HG03097 (cell line): ENCODE data around the gene HGD.
"Not testable (repeated sequence)": the region's sequence is repeated elsewhere in the genome, so short reads cannot be mapped to it uniquely, and the experiment has no call there.

Experiments used
- ATAC-seq: cut with Tn5 transposase; IDR thresholded peaks from one replicate; pipeline ENCODE4 v1.9.1; 2021; ENCODE audit not compliant: unreplicated experiment, low FRiP score

The HGD gene

DNA sequence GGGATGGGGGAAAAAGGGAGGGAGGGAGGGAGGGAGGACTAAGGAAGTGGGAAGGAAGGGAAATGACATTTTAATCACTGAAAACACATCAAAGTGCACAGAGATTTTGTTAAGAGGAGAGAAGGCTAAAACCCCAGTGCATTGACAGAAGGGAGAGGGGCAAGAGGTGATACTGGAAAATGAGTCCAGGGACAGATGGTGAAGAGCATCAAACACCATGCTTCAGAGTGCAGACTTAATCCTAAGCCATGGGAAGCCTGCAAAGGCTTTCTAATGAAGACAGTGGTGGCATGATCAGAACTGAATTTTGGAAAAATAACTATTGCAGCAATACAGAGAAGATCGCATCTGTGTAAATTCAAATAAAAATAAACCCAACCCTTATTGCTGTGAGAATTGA, 41.8 kb downstream of the HGD start:
- no peak for ATAC-seq

DNA sequence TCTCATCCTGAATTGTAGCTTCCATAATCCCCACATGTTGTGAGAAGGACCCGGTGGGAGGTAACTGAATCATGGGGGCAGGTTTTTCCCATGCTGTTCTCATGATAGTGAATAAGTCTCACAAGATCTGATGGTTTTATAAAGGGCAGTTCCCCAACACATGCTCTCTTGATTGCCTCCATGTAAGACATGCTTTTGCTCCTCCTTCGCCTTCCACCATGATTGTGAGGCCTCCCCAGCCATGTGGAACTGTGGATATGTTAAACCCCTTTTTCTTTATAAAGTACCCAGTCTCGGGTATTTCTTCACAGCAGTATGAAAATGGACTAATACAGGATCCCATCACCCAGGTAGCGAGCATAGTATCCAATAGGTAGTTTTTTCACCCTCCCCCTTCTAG, 43.2 kb downstream of the HGD start:
- not testable (repeated sequence) for ATAC-seq

DNA sequence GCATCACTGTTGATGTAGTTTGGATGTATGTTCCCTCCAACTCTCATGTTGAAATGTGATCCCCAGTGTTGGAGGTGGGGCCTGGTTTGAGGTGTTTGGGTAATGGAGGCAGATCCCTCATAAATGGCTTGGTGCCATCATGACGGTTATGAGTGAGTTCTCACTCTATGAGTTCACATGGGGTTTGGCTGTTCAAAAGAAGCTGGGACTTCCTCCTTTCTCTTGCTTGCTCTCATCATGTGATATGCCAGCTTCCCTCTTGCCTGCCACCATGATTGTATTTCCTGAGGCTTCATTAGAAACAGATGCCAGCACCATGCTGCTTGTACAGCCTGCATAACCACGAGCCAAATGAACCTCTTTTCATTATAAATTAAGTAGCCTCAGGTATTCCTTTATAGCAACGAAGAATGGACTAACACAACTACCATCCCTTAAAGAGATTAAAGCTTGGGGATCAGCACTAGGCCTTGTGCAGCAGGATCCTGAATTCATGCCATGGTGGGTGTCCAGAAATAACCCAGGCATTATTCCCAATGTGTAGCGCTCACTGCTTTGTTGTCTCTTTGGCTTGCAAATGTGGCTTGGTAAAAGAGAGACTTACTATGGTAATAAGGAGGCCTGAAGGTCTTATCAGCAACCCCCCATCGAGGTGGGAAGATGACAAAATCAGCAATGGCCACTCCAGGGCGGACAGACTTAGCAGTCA, 44.0 kb downstream of the HGD start:
- ATAC-seq = no peak

DNA sequence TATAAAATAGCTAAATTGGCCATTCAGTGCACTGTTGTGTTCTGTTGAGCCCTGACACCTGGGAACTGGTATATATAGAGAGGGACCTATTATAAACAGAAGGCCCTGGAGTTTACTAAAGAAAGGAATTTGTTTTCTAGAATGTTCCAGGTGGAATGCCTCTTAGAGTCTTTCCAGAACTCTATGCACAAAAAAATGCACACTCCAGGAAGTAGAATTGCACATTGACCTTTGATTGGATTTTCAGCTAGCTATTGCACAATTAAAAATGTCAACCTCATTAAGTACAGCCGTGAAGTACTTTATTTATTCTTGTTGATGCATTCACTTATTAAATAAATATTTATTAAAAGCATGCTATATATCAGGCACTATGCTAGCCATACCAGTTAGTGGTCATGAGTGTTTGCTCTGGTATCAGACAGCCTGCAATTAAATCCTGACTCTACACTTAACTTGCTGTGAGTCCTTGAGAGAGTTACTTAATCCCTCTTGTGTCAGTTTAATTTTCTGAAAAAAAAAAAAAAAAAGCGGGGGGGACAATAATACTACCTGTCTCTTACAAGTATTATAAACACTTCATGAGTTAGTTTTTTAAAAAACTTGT, 45.1 kb downstream of the HGD start:
- no peak for ATAC-seq

DNA sequence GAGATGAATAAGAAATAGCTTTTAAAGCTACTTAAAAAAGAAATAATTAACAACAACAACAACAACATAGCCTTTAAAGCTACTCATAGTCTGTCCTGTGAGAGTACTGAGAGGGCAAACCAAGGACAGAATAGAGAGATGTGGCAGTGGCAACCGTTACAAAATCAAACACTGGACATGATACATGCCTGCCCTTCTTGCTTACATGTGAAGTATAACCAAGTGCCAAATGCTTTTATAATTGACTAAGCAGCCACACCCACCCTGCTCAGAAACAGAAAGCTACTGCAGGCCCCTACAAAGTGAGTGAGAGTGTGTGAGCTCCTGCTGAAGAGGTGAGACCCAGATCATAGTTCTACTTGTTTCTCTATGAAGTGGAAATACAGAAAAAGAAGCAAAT, 47.5 kb downstream of the HGD start:
- ATAC-seq = no peak

DNA sequence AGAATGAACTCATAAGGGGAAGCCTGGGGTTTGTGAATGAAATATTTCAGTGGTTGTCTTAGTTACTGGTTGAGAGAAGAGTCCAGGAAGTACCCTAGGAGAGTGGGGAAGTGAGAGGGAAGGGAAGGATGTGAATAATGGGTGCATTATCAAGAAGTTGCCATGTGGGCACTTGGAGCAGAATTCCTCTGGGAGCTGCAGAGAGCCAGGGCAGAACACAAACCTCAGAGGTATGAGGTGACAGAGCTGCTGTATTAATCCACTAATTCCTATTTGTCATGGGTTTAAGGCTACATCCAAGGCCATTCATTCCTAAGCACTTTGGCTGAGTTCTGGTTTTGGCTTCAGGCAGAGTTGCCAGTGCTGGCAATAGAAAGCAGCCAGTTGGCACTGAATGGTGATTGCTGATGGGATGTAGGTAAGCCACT, 56.9 kb downstream of the HGD start:
- ATAC-seq = no peak

DNA sequence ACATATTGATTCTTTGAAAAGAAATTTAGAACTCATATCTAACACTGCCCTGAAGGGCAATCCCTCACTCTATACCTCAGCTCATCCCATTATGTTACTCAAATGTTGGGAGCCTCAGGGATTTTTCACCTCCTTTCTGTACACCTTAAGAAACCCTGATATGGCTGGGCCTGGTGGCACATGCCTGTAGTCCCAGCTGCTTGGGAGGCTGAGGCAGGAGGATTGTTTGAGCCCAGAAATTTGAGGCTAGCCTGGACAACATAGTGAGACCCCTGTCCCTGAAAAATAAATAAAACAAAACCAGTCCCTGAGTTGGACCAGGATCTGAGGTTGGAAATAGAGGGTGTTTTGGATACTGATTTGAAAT, 58.3 kb downstream of the HGD start:
- ATAC-seq = no peak

DNA sequence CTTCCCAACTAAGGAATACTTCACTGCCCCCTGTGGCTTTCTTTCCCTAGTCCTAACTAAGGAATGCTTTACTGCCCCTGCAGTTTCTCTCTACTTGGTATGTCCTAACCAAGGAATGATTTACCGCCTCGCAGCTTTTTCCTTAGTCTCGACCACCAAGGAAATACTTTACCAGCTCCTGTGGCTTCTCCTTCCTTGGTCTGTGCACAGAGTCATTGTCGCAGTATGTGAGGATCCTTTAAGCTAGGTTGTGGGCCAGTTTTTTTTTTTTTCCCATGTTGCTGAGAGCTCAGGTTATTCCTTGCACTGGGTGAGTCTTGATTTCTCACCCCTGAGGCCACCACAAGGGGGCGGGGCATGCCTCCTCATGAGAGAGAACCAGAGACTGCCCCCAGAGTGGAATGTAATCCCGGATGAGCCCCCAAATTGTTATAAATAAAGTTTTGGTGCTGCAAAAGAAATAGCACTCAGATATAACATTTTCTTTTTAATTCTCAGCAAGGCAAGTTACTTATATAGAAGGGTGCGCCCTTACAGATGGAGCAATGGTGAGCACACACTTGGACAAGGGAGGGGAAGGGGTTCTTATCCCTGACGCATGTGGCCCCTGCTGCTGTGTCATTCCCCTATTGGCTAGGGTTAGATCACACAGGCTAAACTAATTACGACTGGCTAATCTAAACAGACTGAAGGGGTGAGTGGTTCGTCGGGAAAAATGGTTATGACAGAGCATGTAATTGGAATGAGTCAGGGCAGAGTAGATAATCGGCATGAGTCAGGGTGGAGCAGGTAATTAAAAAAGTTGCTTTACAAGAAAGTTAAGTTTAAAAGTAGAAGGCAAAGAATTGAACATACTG, 58.9 kb downstream of the HGD start:
- no peak for ATAC-seq

DNA sequence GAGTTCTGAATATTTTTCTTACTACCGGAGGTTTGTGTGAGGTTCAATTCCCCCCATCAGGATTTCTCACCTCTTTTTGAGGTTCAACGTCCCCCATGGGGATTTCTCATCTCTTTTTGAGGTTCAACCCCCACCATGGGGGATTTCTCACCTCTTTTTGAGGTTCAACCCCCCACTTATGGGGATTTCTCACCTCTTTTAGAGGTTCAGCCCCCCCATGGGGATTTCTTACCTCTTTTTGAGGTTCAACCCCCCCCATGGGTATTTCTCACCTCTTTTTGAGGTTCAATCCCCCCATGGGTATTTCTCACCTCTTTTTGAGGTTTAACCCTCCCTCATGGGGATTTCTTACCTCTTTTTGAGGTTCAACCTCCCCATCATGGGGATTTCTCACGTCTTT, 59.6 kb downstream of the HGD start:
- no peak for ATAC-seq

DNA sequence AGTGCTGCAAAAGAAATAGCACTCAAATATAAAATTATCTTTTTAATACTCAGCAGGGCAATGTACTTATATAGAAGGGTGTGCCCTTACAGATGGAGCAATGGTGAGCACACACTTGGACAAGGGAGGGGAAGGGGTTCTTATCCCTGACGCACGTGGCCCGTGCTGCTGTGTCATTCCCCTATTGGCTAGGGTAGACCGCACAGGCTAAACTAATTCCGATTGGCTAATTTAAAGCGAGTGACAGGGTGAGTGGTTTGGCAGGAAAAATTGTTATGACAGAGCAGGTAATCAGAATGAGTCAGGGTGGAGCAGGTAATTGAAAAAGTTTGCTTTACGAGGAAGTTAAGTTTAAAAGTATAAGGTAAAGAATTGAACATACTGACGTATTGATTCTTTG, 65.3 kb downstream of the HGD start:
- ATAC-seq = not testable (repeated sequence)

DNA sequence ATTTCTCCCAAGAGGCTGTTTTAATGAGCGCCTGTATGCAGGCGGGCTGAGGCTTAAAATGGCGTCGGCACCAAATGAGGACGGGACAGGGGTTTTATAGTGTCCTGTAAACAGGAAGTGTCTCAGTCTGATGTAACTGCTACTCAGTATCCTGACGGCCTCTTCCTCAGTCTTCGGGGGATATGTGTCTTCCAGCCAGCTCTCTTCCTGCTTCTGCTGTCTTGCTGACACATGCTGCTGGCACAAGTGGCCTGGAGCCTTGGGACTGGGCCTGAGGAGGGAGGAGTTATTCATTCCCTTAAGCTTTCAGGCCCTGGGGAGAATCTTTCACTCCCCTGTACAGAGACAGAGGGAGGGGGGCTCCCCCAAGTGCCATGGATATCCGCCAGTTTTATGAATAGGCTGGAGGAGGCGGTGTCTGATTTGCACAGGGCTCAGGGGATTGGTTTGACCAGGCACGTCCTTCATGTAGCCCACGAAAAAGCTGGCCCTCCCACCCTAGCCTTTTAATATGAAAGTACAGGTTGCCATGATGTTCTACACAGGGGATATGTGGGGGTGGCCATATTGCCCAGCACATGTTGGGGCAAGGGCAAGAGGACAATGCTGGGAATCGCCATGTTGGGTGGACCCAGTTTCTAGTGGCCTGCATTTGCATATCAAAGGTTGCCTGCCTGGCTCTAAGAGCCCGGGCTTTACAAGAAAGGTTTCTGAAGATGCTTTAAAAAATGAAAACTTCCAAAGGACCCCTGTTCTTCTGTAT, 66.0 kb downstream of the HGD start:
- ATAC-seq = no peak

DNA sequence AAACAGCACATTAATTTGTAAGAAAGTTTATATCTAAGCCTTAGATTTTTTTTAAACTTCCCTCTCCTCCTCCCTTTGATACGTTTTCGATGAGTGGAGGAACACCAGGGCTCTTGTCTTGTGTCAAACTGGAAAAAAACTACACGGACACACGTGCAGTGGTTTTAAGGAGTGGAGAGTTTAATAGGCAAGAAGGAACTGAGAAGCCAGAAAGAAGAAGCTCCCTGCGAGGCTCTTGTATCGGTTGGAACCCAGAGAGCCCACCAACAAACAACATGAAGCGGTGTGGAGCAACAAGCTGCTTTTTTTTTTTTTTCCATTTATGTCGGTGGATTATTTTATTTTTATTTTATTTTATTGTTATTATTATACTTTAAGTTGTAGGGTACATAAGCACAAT, 67.3 kb downstream of the HGD start:
- no peak for ATAC-seq

DNA sequence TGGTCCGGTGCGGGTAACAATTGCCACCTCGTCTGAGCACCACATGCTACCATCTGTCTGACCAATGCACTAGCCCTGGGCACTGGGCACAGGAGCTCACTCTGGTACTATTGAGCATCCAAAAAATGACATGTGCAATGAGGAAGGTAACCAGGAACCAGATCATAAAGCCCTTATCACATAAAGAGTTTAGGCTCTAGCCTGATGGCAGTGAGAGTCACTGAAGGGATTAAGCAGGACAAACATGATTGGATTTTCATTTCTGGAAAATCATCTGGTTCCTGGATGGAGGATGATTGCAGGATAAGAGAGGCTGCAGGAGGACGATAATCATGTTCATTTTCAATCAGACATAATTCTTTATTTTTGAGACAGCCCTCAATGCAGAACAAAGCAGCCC, 73.5 kb downstream of the HGD start:
- no peak for ATAC-seq

DNA sequence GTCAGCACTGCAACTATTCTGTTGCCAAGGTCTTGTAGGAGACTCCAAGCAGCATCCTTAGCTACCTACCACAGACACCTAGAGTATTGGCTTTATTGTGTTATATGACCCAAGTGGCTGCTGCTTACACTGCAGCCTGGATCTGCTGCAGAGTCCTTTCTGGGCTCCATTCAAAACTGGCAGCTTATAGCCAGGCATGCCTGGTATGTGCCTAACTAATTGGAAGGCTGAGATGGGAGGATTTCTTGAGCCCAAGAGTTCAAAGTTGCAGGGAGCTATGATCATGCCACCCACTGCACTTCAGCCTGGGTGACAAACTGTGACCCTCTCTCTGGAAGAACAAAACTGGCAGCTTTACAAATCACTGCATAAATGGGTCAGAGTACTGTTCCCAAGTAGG, 77.3 kb downstream of the HGD start:
- no peak for ATAC-seq

DNA sequence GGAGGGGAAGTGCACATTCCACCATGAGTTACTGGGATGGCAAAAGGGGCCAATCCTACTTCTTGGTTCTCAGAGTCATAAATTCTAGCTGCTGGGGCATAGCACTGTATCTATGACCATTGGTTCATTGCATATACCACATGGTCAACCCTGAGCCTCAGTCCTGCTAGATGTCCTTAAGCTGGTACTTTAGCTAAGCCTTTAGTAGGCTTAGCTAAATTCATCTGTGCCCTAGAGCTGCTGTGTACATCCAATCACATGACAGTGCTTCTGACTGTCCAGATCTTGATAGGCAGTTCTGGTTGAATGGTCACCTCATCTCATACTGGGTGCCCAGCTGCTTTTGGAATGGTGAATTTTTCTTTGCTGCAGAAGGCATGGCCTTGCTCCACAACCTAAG, 77.7 kb downstream of the HGD start:
- ATAC-seq = no peak

DNA sequence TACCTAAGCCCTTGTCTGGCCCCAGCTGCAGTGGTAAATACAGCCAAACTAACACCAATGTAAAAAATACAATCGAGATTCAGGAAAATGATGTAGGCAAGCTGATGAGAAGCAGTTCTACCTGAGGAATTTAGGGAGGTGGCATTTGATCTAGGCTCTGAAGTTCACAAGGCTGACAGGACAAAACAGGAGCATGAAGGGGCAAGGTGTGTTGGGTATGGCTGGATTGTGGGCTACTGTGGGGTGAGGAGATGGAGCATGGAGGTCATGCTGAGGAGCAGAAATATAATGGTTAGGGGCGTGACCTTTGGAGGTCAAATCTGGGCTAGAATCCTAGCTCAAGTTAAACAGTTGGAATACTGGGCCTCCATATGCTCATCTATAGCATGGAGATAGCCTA, 79.4 kb downstream of the HGD start:
- ATAC-seq = no peak

DNA sequence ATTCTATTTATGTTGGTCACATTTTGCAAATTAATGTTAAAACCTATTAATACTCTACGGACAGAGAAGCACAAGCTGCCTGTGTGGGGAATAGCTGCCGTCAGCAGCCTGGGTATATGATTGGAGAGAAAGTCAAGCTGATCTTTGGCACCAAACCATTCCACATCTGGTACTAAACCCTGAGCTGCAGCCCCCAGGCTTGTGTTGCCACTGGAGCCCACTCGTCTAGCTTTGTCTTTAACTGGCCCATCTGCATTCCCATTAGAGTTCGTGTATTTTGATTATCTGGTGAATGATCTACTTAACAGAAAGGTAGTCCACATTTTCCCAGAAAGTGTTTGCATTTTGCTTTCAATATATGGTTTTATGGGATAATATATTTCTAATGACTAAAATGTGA, 80.5 kb downstream of the HGD start:
- ATAC-seq = no peak

DNA sequence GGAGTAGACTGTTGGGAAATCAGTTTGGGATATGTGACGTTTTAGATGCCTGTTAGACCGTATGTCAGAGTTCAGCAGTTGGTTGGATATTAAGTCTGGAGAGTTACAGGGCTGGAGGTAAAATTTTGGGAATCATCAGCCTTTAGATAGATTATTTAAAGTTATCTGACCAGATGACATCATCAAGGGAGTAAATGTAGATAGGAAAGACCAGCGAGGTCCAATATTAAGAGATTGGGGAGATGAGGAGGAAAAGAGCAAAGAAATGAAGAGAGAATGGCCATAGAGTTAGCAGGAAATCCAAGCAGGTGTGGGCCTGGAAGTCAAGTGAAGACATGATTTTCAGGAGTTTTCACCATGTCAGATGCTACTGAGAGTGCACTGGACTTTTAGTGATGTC, 82.8 kb downstream of the HGD start:
- ATAC-seq = no peak

DNA sequence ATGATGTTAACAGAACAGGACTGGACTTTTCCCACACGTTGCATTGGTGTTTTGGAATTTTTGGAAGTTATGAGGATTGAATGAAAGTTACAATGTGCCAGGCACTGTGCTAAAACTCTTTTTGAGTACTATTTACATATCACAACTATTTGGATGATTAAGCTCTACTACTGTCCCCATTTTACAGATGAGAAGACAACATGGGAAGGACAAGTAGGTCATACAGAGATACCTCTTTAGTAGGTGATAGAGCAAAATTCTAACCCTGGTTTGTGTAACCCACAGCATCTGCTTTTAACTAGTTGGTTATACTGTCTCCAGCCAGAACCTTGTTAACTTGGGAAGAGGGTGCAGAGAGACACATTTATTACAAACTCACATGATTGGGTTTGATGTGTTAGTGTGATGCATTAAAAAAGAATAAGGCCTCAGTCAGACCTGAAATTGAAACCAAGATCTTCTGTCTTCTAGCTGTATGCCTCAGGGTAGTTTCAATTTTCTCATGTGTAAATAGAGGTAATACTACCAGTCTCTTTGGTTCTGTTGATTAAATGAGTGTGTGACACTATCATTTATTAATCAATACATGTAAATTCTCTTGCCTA, 84.5 kb downstream of the HGD start:
- no peak for ATAC-seq

DNA sequence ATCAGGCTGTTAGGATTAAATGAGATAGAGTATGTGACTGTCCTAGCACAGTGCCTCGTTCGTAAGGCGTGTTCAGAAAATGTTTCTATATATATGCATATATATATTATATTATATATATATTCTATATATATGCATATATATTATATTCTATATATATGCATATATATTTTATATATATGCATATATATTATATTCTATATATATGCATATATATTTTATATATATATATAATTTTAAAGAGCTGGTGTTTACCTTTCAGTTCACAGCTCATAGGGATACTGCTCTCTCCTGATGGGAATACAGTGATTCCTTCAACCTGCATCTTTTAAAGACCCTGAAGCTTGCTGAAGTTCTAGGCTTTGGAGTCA, 85.2 kb downstream of the HGD start:
- ATAC-seq = no peak
